RWPE1 (cell line): ENCODE measurements around the gene PNMT.

Experiments
- CTCF ChIA-PET: fragments of 350-600 bp; sonication (Branson Sonifier 250); formaldehyde crosslinking; extraction: SDS; loops from one replicate; lab custom pipeline; 2021; lab: Yijun Ruan, JAX
- POLR2A ChIA-PET: fragments of 400-600 bp; formaldehyde crosslinking; extraction: SDS; loops from one replicate; lab custom pipeline; 2020; ENCODE audit warnings: antibody characterized with exemption; ENCODE audit not compliant: low non-redundant PET; lab: Yijun Ruan, JAX
- DNase-seq: peaks from one replicate; pipeline ENCODE4 v3.0.0; 2012; ENCODE audit warnings: low spot score
- H3K27ac ChIP-seq: fragments of 450-650 bp; 2 replicates; pipeline ENCODE4 v1.5.1; 2017
- TF ChIP-seq, protein P1 (sequence below): fragments of 450-650 bp; conservative IDR thresholded peaks from 2 replicates; pipeline ENCODE4 v1.5.1; 2017; ENCODE audit warnings: low read depth, mild to moderate bottlenecking

Gene PNMT

DNA sequence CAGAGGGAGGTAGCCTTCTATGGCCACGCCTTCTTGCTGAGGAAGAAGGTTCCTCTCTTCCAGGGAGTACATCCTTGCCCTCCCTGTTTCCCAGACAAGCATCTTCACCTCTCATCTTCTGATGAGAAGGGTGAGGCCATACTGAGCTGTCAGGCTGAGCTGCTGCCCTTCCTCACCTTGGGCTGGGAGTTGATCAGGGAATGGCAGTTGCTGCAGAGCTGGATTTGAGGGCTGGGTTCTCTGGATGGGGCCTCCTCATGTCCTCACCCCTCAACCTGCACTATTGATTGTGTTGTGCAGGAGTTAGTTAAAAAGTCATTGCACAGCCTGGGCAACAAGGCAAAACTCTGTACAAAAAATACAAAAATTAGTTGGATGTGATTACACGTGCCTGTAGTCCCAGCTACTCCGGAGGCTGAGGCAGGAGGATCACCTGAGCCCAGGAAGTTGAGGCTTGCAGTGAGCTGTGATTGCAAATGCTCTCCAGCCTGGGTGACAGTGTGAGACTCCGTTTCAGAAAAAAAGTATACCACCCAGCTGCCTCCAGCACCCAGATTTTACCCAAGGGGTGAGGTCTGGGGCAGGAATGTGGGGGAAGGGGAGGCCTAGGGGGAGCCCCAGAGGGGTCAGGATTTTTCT lies 33.6 kb downstream of the PNMT start:
- POLR2A ChIA-PET = interaction anchor here (0.6 to 0.9 kb wide), 2 partner anchors 28 to 412 kb away, joined by 3 to 4 read pairs; partner anchors contain the start of gene MIEN1
- CTCF ChIA-PET = interaction anchor here (0.6 to 1.0 kb wide), 3 partner anchors 48 to 122 kb away, joined by 3 read pairs; no protein-coding TSS in a partner anchor
- no peak for DNase-seq
- H3K27ac ChIP-seq = peak overlapping the region; percentile 75
- TF ChIP-seq, protein P1, sequence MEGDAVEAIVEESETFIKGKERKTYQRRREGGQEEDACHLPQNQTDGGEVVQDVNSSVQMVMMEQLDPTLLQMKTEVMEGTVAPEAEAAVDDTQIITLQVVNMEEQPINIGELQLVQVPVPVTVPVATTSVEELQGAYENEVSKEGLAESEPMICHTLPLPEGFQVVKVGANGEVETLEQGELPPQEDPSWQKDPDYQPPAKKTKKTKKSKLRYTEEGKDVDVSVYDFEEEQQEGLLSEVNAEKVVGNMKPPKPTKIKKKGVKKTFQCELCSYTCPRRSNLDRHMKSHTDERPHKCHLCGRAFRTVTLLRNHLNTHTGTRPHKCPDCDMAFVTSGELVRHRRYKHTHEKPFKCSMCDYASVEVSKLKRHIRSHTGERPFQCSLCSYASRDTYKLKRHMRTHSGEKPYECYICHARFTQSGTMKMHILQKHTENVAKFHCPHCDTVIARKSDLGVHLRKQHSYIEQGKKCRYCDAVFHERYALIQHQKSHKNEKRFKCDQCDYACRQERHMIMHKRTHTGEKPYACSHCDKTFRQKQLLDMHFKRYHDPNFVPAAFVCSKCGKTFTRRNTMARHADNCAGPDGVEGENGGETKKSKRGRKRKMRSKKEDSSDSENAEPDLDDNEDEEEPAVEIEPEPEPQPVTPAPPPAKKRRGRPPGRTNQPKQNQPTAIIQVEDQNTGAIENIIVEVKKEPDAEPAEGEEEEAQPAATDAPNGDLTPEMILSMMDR = no peak

DNA sequence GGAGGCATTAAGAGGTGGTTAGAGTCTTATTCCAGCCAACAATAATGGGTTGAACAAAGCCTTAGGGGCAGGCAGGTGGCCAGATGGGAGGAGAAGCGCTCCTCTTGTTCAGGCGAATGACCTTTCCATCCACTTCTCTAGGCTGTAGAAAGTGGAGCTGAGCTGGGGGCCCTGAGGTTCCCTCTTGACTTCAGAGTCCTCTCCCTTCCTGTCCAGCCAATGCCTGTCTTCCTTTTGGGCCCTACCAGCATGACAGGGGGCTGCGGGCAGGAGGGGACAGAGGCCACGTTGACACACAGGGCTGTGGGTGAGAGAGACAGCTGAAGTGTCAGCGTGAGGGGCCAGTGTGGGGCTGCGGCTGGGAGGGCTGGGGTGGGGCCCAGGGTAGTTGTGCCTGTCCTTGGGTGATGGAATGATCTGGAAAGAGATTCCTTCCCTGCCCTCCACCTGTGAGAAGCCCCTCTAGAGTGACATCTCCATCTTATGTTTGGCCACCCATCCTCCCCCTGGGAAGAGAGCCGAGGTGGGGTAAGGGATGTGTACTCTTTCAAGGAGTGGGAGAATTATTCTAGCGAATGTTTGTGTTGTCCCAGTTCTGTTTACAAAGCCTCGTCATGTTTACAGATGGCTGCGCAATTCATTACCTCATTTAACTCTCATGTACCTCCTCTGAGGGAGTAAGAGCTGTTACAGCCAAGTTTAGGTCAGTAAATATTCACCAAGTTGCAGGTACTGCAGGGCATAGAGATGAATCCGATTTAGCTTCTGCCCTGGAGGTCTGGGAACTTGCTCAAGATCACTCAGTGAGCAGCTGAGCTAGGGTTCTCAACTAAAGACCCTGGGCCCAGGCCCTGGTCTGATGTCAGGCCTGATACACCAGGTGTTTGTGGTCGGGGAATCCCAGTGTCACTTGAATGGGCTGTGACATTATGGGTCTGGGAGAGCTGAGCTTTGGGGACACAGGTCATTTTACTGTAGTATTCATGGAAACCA lies 34.9 kb downstream of the PNMT start:
- POLR2A ChIA-PET = no interaction called here
- TF ChIP-seq, protein P1 = no peak
- CTCF ChIA-PET = interaction anchor here (0.6 to 0.8 kb wide), 2 partner anchors 15 to 27 kb away, joined by 4 to 5 read pairs; partner anchors contain the start of gene MIEN1
- DNase-seq = no peak
- peak overlapping the region; percentile 60 for H3K27ac ChIP-seq

DNA sequence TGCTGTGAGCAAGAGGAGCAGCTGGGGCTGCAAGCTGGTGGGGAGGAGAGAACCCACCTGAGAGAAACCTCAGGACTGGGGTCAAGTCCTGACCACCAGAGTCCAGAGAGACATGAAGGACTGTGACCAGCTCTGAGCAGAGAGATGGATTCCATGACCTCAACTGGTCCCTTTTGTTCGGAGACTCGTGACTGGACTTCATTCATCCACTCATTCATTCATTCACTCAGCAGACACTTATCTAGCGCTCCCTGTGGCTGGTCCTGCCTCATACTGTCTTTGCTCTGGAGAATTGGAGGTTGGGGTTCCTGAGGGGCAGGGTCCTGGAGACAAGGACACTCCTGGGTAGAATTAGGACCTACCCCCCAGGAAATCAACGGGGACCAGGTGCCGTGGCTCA lies 35.7 kb downstream of the PNMT start:
- TF ChIP-seq, protein P1 = no peak
- CTCF ChIA-PET = interaction anchor here (0.6 to 0.8 kb wide), 2 partner anchors 27 to 250 kb away, joined by 5 to 14 read pairs; partner anchors contain the start of gene MIEN1
- DNase-seq = no peak
- H3K27ac ChIP-seq = peak overlapping the region; percentile 60; the same call in 1 of the 2 replicates
- POLR2A ChIA-PET = no interaction called here

DNA sequence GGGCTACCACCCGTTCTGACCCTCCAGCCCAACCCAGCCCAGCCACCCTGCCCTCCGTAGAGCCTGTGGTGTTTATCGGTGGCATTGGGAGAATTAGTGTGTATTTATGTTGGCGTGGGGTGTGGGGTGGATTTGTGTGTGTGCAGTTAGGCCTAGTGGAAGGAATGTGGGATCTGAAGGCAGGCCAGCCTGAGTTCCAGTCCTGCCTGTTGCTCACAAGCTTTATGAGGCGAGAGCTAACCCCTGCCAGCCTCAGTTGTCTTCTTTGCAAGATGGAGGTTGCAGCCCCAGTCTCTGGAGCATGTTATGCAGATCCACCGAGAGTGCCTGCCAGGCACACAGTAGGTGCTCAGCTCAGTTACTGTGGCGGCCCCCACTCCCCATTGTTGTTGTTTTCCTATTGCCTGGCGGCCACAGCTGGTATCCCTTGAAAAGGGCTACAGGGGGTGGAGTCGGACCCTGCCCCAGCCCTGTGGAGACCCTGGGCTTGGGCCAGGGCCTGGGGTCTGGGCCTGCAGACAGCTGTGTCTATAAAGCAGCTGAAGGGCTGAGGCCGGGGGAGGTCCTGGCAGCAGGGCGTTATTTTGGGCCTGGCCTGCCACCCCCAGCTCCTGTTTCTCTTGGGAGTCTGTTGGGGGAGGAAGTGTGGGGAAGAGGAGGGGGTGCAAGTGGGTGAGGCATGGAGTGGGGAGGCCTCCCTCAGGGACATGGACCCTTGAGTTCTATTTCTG lies 36.7 kb downstream of the PNMT start:
- DNase-seq = no peak
- TF ChIP-seq, protein P1 = no peak
- H3K27ac ChIP-seq = peak overlapping the region; percentile 60
- CTCF ChIA-PET = interaction anchor here (0.6 to 2.3 kb wide), 5 partner anchors 11 to 543 kb away, joined by 3 to 11 read pairs (median 3); partner anchors contain the start of gene MIEN1
- POLR2A ChIA-PET = interaction anchor here (0.6 kb wide), 1 partner anchor 16 kb away, joined by 3 read pairs; no protein-coding TSS in a partner anchor

DNA sequence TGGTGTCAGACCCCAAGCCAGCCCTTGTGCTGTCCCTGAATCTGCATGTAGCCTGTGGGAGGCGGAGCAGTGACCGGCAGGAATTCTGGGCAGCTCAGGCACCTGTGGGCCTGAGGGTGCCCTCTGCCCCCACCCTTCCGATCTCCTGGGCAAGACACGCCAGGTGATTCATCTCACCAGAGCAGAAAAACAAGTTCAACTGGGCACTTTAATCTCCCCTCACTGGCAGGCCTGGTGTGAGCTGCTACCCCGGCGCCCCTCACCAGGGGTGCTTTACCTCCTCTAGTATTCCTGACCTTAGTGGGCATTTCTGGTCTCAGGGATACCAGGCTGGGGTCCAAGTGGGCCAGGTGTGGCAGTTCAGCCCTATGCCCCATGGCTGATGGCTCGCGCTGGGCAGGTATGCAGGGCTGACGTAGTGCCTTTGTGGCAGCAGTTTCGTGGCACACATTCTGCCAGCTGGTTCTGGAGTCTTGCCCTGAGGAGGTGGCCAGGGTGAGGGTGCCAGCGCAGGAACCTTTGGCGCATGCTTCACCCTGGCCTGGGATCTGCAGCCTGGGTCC lies 37.6 kb downstream of the PNMT start:
- CTCF ChIA-PET = interaction anchor here (0.6 to 2.3 kb wide), 8 partner anchors 10 to 329 kb away, joined by 3 to 11 read pairs (median 3); partner anchors contain the start of genes MIEN1 and PSMD3
- POLR2A ChIA-PET = interaction anchor here (0.5 kb wide), 1 partner anchor 60 kb away, joined by 4 read pairs; no protein-coding TSS in a partner anchor
- DNase-seq = peak; percentile 85
- TF ChIP-seq, protein P1 = no peak
- H3K27ac ChIP-seq = peak overlapping the region; percentile 60
